ENCODE measurements around the gene NRP1. TPM values are rescaled to one million over a fixed set of nuclear protein-coding genes. Genes with fewer than 3 reads are reported as not detected.

NRP1 gene
- total and polyA plus RNA-seq, 2 of the 8 experiments (the other 6 are each of a cell fraction or from before 2014, with no cell fraction given) = 1.2 to 2.1 TPM

DNA sequence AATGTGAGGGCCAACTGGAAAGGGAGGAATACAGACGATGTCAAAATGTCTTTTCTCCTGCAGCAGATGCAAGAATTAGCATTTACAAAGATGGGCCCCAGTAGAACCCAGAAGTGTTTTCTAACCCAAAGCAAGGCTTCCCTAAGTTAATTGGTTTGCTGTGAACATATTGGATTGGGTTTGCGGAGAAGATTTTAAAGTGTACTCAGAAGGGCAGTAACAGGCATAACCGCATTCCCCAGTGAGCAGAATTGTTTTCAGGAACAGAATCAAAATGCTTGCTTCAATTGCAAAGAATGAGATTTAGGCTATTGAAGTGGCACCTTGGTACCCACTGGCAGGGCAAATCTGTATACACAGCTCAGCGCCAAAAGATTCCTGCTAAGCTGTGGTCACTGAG, 78.0 kb downstream of the NRP1 start (continued):
- TF ChIP-seq CREB1 (IDR thresholded peaks at IDR 0.05) = no peak
- no peak for TF ChIP-seq BRCA1 (IDR thresholded peaks at IDR 0.05; ENCODE audit: low read depth, low read length)
